OCI-LY1 (cell line): ENCODE results near the gene CLPX.

Source experiments
- EZH2 ChIP-seq: fragments of 200-600 bp; sonication (generic), shearing (Covaris generic); IDR thresholded peaks from 2 replicates; pipeline ENCODE4 v1.8.0; 2017; ENCODE audit warnings: borderline replicate concordance, mixed run types, mild to moderate bottlenecking, antibody characterized with exemption, low read length, moderate library complexity, mixed read lengths
- TF ChIP-seq, protein P1 (sequence below): fragments of 200-600 bp; sonication (generic), shearing (Covaris generic); IDR thresholded peaks from 2 replicates; pipeline ENCODE4 v1.5.1; 2017; ENCODE audit warnings: mild to moderate bottlenecking, antibody characterized with exemption, low read length, moderate library complexity, mixed read lengths

DNA sequence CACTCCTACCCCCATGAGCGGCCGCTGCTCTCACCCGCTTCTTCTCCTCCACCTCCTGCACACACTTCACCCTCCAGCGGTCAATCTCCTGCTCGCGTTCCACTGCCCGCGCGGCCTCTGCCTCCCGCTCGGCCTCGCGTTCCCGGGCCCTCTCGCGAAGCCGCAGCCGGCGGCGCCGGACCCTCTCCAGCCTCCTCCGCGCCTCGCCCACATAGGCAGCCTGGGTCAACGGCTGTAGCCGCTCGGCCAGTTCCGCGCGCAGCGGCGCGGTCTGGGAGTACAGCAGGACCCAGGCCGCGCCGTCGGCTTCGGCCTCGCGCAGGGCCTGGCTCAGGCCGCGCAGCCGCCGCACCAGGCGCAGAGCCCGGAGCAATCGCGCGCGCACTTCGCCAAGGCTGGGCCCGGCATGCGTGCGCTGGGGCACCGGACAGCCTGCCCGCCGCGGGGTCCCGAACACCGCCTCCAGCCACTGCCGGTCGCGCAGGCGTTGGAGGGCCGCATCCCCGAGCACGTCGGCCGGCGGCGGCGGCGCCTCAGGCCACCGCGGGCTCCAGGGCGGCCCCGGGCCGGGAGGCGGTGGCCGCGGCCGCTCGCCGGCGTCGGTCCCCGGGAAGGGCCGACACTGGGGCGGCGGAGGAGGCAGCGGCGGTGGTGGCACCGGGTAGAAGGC is 52.1 kb downstream of the CLPX start:
- TF ChIP-seq, protein P1, sequence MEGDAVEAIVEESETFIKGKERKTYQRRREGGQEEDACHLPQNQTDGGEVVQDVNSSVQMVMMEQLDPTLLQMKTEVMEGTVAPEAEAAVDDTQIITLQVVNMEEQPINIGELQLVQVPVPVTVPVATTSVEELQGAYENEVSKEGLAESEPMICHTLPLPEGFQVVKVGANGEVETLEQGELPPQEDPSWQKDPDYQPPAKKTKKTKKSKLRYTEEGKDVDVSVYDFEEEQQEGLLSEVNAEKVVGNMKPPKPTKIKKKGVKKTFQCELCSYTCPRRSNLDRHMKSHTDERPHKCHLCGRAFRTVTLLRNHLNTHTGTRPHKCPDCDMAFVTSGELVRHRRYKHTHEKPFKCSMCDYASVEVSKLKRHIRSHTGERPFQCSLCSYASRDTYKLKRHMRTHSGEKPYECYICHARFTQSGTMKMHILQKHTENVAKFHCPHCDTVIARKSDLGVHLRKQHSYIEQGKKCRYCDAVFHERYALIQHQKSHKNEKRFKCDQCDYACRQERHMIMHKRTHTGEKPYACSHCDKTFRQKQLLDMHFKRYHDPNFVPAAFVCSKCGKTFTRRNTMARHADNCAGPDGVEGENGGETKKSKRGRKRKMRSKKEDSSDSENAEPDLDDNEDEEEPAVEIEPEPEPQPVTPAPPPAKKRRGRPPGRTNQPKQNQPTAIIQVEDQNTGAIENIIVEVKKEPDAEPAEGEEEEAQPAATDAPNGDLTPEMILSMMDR = no peak
- no peak for TF ChIP-seq EZH2
